ENCODE results near the gene NTRK1.

The NTRK1 gene

DNA sequence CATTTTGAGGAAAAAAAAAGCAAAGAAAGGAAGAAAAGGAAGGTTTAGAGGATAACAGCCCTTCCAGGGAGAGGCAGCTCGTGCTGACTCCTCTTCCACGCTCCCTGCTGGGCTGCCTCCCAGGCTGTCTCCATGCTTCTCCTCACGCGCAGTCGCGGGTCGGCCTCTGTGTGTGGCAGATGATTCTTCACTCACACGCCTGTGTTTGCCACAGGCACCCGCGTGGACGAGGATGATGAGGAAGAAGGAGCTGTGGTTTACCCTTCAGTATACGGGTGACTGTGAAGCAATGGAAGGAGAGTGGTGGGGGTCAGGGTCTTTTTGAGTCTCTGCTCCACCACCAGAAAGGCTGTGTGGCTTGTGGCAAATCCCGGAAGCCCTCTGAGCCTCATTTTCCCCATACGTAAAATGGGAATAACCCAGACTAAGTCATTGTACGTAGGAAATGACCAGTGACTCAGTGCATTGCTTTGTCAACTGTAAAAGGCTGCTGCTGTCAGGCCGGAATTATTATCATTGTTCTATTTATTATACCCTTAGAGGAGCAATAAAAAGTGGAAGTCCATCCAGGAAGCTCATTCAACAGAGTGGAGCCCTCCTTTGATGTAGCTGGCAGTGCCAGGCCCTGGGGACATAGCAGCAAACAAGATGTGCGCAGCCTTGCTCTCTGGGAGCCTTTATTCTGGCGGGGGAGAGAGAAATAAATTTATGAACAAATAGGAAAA, 32.1 kb upstream of the NTRK1 start:
- Histone ChIP-seq H3K4me3 (ENCODE audit: low read depth, low read length, poor library complexity, severe bottlenecking) (no peak overlapping the region), H3K27me3 (ENCODE audit: insufficient read depth, low read length) (no peaks in the 10 kb centered on the region), H4K20me1 (ENCODE audit: insufficient read depth, low read length) (no peaks in the 10 kb centered on the region), H3K4me1 (ENCODE audit: insufficient read depth, low read length, severe bottlenecking) (no peaks in the 10 kb centered on the region), H3K36me3 (ENCODE audit: insufficient read depth, low read length) (no peaks in the 10 kb centered on the region), H3K79me2 (ENCODE audit: insufficient read depth, low read length) (no peaks in the 10 kb centered on the region), H2AFZ (ENCODE audit: low read length) (no peak overlapping the region), H3K4me2 (ENCODE audit: low read length) (no peak overlapping the region), H3K9me2 (ENCODE audit: low read depth, low read length) (no peaks in the 10 kb centered on the region), H3K9ac (ENCODE audit: low read length) (no peak overlapping the region), H3F3A (ENCODE audit: insufficient read depth, low read length) (no peaks in the 10 kb centered on the region), H3K27ac (ENCODE audit: low read depth, low read length, poor library complexity, severe bottlenecking) (no peak overlapping the region), H3K9me3 (ENCODE audit: low read length) (no peaks in the 10 kb centered on the region)
- TF ChIP-seq EZH2 (IDR thresholded peaks at IDR 0.05; ENCODE audit: borderline replicate concordance, low read length): no peak
- no peak for TF ChIP-seq CTCF (IDR thresholded peaks at IDR 0.05; ENCODE audit: low read length)

DNA sequence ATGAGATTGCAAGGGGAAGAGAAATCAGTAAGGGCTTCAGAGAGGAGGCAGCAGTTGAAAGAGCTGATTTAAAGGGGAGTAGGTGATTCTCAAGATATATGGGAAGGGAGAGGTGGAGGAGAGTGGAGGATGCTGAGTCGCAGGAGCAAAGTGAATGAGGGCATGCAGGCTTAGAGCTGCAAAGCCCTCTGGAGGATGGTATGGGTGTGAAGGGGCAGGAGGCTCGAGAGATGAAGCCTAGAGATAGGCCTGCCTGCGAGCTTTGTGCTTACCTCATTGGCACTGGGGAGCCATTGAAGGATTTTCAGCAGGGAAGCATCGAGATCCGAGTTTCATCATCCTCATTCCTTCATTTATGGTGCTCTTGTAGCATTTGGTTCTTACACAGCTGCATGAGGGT, 28.2 kb upstream of the NTRK1 start:
- Histone ChIP-seq H3K27ac (ENCODE audit: low read depth, low read length, poor library complexity, severe bottlenecking) (no peak overlapping the region), H3K9me3 (ENCODE audit: low read length) (no peaks in the 10 kb centered on the region), H4K20me1 (ENCODE audit: insufficient read depth, low read length) (no peaks in the 10 kb centered on the region), H3K4me1 (ENCODE audit: insufficient read depth, low read length, severe bottlenecking) (no peaks in the 10 kb centered on the region), H2AFZ (ENCODE audit: low read length) (no peak overlapping the region), H3K9ac (ENCODE audit: low read length) (no peak overlapping the region), H3K9me2 (ENCODE audit: low read depth, low read length) (no peaks in the 10 kb centered on the region), H3K4me3 (ENCODE audit: low read depth, low read length, poor library complexity, severe bottlenecking) (no peak overlapping the region), H3F3A (ENCODE audit: insufficient read depth, low read length) (no peaks in the 10 kb centered on the region), H3K79me2 (ENCODE audit: insufficient read depth, low read length) (no peaks in the 10 kb centered on the region), H3K4me2 (ENCODE audit: low read length) (no peak overlapping the region), H3K27me3 (ENCODE audit: insufficient read depth, low read length) (peaks cover 5% of the 10 kb centered on the region; the same call in 1 of the 2 replicates), H3K36me3 (ENCODE audit: insufficient read depth, low read length) (no peaks in the 10 kb centered on the region)
- TF ChIP-seq EZH2 (IDR thresholded peaks at IDR 0.05; ENCODE audit: borderline replicate concordance, low read length) (no peak), CTCF (IDR thresholded peaks at IDR 0.05; ENCODE audit: low read length) (no peak)

GRCh38 chr1:156833603-156834002, 27.1 kb upstream of the NTRK1 start:
- H3K4me1 ChIP-seq (ENCODE audit: insufficient read depth, low read length, severe bottlenecking): no peaks in the 10 kb centered on the region
- no peak overlapping the region for H2AFZ ChIP-seq (ENCODE audit: low read length)
- no peaks in the 10 kb centered on the region for H3K79me2 ChIP-seq (ENCODE audit: insufficient read depth, low read length)
- no peaks in the 10 kb centered on the region for H3K9me3 ChIP-seq (ENCODE audit: low read length)
- H3K27ac ChIP-seq (ENCODE audit: low read depth, low read length, poor library complexity, severe bottlenecking): no peak overlapping the region
- no peak overlapping the region for H3K4me3 ChIP-seq (ENCODE audit: low read depth, low read length, poor library complexity, severe bottlenecking)
- no peak overlapping the region for H3K9ac ChIP-seq (ENCODE audit: low read length)
- H3F3A ChIP-seq (ENCODE audit: insufficient read depth, low read length): no peaks in the 10 kb centered on the region
- H3K27me3 ChIP-seq (ENCODE audit: insufficient read depth, low read length): peaks cover 5% of the 10 kb centered on the region; the same call in 1 of the 2 replicates
- no peak overlapping the region for H3K4me2 ChIP-seq (ENCODE audit: low read length)
- H4K20me1 ChIP-seq (ENCODE audit: insufficient read depth, low read length): no peaks in the 10 kb centered on the region
- H3K36me3 ChIP-seq (ENCODE audit: insufficient read depth, low read length): no peaks in the 10 kb centered on the region
- no peaks in the 10 kb centered on the region for H3K9me2 ChIP-seq (ENCODE audit: low read depth, low read length)
- TF ChIP-seq CTCF (IDR thresholded peaks at IDR 0.05; ENCODE audit: low read length): no peak
- TF ChIP-seq EZH2 (IDR thresholded peaks at IDR 0.05; ENCODE audit: borderline replicate concordance, low read length): no peak
